GM19351 (cell line): ENCODE data around the gene TSNAXIP1.
"Not testable (repeated sequence)": the region's sequence is repeated elsewhere in the genome, so short reads cannot be mapped to it uniquely, and the experiment has no call there.

Experiments used
- ATAC-seq: cut with Tn5 transposase; IDR thresholded peaks from one replicate; pipeline ENCODE4 v1.9.1; 2021; ENCODE audit warnings: mild to moderate bottlenecking, moderate library complexity; ENCODE audit not compliant: unreplicated experiment

TSNAXIP1 gene

DNA sequence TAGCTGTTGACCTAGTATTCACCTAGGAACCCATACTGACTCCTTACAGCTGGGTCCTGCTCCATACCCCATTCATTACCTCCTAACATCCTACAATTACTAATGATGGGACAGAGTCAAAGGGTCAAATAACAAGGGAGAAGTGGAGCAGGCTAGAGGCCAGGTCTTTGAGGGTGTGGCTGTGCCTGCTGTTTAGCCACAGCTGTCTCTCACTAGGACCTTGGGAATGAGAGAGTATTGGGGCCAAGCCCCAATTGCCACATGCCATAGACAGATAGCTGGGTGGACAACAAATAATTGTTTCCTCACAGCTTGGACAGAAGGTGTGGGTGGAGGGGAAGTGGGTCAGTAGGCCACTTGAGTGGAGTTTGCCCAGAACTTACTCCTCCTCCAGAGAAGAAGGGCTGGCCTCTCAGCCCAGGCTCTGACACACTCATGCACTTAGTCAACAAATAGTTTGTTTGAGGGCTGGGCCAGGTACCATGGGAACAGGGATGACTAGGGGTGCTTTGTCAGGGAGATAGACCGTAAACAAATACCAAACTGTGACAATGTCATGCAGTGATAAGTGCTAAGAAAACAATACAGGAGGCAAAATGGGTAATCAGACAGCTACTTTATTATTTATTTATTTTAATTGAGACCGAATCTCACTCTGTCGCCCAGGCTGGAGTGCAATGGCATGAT, 51.0 kb downstream of the TSNAXIP1 start:
- ATAC-seq: no peak

DNA sequence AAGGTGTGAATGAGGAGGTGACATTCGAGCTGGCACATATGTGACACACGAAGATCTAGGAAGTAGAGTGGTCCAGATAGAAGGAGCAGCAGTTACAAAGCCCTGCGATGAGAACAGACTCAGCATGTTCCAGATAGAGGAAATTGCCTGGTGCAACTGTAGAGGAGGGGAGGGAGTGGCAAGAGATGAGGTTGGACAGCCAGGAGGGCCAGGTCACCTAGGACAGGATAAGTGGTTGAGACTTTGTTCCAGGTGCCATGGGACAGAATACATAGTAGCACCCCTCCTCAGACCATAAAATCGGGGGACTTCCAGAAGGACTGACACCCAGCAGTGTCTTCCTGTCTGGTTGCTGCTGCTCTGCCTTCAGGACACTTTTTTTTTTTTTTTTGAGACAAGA, 51.8 kb downstream of the TSNAXIP1 start:
- no peak for ATAC-seq

- ATAC-seq: no peak
Observed at GRCh38 chr16:67860589-67861398, 54.1 kb downstream of the TSNAXIP1 start.

DNA sequence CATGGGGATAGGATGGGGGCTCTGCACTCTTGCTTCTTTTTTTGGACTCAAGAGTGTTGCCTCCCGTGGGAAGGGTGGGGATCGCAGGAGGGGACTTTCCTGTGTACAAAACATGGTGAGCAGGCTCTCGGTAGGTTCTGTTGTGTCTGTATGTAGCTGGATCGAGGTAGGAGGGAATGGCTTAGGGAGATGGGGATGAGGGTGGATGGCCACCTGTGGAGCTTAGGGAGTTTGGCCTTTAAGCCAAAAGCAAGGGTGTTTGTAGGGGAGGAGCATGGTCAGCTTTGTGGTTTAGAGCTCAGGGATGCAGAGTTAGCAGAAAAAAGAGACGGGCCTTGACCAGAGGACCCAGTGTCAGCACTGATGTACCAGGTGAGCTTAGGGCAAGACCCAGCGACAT, 55.2 kb downstream of the TSNAXIP1 start:
- ATAC-seq: no peak

- no peak for ATAC-seq
Observed at GRCh38 chr16:67862623-67863583, 56.2 kb downstream of the TSNAXIP1 start.

- ATAC-seq: not testable (repeated sequence)
Observed at GRCh38 chr16:67864044-67864443, 57.4 kb downstream of the TSNAXIP1 start.

GRCh38 chr16:67864594-67864993, 57.9 kb downstream of the TSNAXIP1 start:
- no peak for ATAC-seq

DNA sequence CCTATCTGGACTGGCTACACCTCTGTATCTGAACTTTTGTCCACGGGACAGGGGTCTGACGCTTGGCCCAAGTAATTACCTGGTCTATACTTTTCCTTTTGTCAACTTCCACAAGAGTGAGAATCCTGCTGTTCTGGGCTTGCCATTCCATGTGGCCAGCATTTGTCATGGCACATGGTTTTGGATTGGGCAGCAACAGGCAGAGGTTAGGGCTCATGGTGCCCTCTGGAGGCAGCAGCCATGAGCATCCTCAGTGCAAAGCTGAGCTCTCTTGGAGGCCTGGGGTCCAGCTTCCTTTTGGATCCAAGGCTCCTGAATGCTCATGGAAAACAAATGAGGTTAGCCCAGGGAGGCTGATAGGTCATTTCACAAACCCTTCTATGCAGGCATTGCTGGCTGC, 58.6 kb downstream of the TSNAXIP1 start:
- ATAC-seq: no peak

DNA sequence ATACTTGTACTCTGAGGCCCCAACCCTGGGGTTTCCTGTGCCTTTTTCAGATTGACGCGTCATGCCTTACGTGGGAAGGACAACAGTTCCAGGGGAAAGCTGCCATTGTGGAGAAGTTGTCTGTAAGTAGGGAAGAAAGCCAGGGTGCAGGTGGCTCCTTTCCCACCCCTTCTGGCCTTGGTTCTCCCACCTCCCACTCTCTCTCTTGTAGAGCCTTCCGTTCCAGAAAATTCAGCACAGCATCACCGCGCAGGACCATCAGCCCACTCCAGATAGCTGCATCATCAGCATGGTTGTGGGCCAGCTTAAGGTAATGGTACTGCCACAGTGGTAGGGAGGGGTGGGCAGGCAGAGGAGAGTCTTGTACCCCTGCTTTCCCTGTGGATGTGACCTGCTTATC, 61.6 kb downstream of the TSNAXIP1 start:
- ATAC-seq: no peak

DNA sequence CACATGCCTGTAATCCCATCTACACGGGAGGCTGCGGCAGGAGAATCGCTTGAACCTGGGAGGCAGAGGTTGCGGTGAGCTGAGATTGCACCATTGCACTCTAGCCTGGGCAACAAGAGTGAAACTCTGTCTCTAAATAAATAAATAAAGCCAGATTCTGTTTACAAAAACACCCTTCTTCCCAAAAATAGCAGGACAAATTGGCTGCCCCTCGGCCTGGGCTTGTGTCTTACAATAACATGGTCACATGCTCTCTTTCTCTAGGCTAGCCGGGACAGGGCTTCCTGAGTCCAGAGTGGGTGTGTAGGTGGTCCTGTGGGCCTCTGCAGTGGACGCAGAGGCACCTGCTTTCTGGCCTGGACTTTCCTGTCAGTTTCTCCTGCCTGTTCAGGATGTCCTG, 63.0 kb downstream of the TSNAXIP1 start:
- ATAC-seq: no peak

GRCh38 chr16:67871256-67871655, 64.6 kb downstream of the TSNAXIP1 start:
- no peak for ATAC-seq

DNA sequence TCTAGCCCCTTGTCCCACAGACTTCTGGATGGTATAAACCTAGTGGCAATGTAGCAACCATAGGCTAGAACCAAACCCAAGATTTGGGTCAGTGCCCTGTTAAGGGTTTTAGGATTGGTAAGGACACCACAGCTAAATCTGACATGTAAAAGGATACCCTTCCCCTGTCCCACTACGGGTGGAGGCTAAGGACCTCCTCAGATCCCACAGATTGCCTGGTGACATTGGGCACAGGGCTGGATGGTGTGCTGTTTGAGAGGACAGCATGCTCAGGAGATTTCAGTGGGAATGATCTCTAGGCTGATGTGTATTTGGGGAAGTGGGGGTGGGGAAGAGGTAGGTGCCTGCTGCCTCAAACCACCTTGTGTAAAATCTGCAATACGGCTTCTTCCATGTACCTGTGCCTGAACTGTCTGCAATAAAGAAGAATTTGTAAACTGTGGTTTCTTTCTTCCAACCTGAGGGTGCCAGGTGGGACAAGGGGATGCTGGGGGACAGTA, 65.5 kb downstream of the TSNAXIP1 start:
- ATAC-seq: no peak

DNA sequence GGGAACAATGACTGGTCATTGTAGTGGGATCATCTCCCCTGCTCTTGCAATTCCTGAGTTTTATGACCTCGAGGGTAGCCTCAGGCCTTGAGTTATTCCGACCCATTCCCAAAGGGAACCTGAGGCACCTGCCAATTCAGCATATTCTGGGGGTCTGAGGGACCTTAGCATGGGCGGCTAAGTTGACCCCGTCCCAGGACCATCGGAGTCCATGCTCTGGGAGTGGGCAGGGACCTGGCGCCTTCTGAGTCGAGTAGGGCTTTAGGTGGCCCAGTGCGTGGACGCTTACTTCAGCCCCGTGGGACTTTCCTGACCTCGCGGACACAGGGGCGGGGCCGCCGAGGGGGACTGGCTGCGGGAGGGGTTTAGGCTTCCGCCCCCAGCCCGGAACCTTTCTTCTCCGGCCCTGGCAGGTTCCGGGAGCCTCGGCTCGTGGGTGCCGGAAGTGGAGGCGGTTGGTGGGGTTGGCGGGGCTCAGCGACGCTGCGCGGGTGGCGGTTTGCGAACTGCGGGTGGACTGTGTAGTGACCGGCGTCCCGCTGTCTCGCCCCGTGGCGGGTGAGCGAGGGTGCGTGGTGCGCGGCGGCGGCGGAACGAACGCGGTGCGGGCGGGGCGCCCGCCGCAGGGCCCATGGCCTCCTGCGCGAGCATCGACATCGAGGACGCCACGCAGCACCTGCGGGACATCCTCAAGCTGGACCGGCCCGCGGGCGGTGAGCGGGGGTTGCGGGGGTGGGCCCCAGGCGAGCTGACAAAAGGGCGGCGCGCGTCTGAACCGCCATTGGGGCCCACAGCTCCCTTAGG, 66.1 kb downstream of the TSNAXIP1 start, which contains the start of gene EDC4:
EDC4 (plus strand) TSS at position 422 of the 804 bp plus-strand sequence; CDS start at position 632, 210 bp downstream.
- peak; percentile 81 for ATAC-seq

DNA sequence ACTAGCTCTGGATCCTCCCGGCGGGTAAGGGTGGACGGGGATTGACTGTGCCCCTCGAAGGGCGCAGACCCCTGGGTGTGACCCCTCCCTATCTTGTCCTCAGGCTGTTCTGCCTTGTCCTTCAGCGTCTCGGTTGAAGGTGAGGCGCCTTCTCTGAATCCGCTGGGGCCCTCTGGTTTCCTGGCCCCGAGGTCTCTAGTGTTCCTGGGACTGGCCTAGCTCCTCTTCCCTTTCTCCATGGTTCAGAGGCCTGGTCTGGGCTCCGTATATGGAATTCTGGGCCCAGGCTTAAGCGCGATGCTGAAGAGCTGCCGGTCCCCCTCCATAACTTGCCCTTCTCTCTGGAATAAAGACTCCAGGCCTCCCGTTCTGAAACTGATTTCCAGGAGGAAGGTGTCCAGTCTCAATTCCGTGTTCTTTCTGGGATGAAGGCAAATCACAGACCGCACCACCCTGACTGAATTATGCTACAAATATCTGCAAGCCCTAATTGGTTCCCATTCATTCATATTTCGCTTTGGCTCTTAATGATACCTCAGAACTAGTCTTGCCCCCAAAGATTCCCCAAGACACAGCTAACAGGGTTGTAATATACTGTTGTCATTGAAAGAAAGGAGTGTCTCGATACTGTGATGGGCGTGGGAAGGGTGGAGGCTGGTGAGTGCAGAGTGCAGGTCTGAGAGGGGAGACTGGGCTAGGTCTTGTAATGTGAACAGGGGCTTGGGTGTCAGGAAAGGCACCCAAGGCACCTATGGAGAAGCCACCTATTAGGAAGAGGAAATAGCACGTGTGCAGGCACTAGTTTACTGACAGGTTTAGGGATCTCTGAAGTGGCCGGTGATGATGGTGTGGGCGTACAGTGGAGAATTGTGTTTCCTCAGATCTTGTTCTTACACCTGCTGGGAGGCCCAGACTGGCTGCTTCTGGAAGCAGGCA, 67.0 kb downstream of the TSNAXIP1 start:
- ATAC-seq: peak; percentile 25

GRCh38 chr16:67874372-67874771, 67.7 kb downstream of the TSNAXIP1 start:
- ATAC-seq: no peak

- ATAC-seq: no peak
Observed at GRCh38 chr16:67877064-67877463, 70.4 kb downstream of the TSNAXIP1 start.
